ENCODE data around the gene TPRX2.
"Not testable (repeated sequence)": the region's sequence is repeated elsewhere in the genome, so short reads cannot be mapped to it uniquely, and the experiment has no call there.

Gene TPRX2

DNA sequence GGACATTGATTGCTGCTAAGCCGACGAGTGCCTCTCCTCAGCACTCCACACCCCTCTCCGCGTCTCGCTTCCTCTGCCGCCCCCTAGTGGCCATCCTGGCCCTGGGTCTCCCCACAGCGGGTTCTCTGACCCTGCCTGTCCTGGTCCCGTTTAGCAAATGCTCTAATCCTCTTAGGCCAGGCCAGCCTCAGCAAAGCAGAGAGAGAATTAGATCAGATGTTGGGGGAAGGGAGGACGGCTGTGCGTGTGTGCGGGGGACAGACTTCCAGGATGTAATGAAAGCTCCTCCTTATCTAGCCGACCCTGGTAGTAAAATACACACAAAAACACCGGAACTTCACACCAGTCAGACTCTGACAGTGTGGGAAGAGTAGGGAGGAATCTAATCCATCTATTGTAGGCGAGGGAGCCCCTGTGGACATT is 4.5 kb downstream of the TPRX2 start:
- DNase-seq, result peak; percentile 55

DNA sequence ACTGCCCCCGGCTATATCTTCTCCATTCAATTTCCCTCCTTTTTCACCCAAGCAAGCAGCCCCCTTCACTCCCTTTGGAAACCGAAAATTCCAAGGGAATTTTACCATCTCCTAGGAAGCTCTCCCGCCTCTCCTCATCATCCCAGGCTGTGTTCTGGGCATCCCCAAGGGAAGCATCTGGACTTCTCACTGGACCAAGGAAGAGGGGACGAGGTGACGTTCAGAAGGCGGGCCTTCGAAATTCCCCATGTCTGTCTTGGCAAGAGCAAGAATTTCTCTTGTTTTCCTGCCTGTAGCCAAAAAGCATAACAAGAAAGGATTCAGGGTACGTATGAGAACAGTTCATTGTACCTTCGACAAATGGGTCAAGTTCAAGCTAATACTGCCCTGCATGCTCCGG is 6.1 kb downstream of the TPRX2 start:
- no peak for DNase-seq

DNA sequence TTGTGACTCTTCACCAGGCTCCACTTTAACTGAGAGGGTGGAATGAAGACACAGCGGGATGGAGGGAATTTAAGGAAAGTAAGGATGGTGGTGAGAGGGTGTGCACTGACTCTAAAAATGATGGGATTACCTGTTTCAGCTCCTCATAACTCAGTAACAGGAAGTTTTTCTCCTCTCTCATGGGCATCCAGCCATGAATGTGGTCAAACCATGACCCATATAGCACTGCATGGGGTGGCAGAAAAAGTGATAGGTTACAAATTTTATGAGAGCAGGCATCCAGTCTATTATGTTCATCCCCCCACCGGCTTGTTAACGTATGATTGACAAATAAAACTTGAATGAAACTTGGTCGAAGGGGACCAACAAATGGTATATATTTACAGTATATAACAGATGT is 19.9 kb downstream of the TPRX2 start:
- no peak for DNase-seq

DNA sequence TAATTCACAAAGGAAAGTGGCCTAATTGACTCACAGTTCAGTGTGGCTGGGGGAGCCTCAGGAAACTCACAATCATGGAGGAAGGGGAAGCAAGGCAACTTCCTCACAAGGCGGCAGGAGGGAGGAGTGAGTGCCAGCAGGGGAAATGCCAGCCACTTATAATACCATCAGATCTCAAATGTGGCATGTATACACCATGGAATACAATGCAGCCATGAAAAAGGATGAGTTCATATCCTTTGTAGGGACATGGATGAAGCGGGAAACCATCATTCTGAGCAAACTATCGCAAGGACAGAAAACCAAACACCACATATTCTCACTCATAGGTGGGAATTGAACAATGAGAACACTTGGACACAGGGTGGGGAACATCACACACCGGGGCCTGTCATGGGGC is 20.4 kb downstream of the TPRX2 start:
- not testable (repeated sequence) for DNase-seq

DNA sequence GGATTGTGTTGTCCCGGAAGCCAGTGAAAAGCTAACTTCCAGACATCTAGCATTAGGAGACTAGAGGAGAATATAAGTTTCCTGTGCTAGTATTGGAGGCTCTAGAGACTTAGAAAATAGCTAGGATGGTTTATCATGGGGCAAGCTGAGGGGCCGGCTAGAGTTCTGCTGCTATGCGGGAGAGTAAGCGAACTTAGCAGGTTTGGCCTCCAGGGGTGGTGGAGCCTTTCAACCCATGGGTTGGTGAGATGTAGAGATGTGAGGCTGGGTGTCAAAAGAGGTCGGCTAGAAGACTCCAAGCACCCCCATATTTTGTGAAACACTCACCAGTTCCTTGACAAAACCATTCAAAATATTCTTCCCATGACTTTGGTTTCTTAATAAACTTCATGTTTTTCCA is 22.7 kb downstream of the TPRX2 start:
- DNase-seq, result no peak

DNA sequence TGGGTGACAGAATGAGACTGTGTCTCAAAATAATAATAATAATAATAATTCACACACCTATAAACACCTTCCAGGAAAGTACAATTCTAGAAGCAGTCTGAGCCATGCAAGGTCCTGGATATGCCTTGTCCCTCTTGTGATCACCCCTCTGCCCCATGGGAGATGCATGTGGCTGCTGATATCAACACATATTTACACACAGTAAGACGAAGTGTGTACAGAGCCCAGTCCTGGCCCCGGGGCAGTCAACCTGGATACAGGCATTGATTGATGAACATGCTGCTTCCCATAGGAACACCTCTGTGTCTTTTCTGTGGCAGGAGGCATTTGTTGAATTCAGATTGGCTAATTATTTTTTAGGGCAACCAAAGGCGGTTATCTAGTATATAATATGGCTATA is 23.9 kb downstream of the TPRX2 start:
- DNase-seq, result no peak

DNA sequence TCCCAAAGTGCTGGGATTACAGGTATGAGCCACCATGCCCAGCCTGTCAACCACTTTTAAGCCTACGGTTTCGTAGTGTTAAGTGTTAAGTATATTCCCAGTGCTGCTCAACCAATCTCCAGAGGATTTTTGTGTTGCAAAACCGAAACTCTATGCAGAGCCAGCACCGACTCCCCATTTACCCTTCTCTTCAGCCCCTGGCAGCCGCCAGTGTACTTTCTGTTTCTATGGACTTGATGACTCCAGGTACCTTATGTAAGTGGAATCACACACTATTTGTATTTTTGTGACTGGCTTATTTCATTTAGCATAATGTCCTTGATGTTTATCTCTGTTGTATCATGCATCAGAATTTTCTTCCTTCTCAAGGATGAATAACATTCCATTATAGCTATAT is 26.0 kb downstream of the TPRX2 start:
- no peak for DNase-seq

DNA sequence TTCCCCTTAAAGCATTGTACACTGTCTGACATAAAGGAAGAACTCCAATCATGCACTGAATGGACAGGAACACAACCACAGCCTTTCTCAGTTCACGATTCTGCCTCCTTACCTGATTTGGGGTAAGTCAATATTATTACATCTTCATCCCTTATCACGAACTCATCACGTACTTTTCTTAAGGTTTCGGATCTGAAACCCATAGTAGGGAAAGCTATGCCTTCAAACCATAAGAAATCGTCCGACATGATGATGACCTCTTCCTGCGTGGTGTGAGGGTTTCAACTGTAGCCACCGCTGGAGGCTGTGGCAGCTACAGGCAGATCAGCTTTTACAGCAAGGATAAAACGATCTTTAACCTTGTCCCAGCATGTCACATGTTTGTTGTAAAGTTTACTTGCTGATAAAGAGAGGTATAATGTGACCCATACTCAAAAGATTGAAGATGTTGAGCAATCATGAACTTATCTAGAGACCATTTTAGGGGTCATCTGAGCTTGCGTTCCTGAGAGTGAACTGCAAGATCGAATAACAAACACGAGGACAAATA is 27.1 kb downstream of the TPRX2 start, which contains the start of gene SULT2A1:
SULT2A1 (minus strand) TSS at position 306 of the 550 bp plus-strand sequence; CDS start at position 248, 58 bp downstream.
- DNase-seq, result no peak

DNA sequence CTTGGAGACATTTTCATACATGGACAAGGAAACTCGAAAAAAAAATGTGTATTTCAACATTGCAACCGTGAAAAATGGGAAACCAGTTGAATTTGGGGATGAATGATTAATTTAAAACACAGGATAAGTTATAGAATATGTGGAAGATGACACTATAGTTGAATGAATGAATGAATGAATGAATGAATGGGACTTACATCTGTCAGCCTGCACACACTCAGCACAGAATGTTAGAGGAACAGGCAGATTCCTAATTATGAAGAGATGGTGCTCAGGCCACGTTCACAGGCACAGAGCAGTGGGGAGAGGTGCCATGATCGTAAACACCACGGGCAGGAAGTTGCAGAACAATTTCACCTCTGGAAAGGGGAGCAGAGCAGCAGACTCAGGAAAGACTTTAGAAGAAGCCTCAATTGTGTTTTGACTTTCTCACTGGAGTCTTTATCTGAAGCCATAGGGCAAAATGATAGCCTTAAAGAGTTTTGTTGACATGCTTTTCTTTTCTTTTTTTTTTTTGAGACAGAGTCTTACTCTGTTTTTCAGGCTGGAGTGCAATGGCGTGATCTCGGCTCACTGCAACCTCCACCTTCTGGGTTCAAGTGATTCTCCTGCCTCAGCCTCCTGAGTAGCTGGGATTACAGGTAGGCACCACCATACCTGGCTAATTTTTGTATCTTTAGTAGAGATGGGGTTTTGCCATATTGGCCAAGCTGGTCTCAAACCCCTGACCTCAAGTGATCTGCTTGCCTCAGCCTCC is 32.0 kb downstream of the TPRX2 start:
- no peak for DNase-seq

DNA sequence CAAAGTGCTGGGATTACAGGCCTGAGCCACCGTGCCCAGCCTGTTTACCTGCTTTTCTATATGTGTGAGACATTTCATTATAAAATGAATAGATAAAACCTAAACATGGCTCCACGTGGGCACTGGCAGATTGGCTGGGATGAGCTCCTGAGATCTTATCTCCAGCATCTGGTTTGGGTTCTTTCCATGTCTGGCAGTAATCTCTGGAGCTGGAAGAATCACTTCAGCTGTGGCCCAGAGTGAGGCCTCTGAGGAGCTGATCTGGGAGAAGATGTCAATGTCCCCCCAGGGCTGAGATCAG is 32.5 kb downstream of the TPRX2 start:
- DNase-seq, result no peak

DNA sequence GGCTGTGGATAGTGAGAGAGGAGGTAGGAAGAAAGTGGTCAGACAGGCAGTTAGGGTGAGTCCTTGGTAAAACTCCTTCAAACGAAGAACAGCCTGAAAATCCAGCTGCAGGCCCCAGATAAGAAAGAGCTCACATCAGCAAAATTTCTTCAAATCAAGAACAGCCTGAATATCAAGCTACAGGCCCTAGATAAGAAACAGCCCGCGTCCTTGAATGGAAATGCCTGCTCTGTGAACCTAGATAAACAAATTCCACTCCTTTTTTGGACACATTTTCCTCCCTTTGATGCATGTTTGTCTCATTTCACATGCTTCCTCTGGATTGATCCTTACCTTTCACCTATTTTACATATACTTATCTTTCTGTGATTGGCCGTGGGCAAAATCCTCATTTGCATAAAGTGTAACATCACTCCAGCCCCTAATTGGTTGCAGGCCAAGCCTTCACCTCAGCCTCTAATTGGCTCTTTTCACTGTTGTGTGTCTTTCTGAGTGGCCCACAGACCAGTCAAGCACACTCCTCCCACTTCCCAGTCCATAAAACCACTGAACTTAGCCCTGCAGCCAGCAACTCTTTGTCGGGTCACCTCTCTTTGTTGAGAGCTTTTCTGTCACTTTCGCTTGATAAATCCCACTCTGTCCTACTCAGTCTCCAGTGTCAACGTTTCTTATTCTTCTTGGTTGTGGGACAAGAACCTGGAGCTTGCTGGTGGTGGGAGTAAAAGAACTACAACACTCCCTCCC is 33.1 kb downstream of the TPRX2 start:
- no peak for DNase-seq

DNA sequence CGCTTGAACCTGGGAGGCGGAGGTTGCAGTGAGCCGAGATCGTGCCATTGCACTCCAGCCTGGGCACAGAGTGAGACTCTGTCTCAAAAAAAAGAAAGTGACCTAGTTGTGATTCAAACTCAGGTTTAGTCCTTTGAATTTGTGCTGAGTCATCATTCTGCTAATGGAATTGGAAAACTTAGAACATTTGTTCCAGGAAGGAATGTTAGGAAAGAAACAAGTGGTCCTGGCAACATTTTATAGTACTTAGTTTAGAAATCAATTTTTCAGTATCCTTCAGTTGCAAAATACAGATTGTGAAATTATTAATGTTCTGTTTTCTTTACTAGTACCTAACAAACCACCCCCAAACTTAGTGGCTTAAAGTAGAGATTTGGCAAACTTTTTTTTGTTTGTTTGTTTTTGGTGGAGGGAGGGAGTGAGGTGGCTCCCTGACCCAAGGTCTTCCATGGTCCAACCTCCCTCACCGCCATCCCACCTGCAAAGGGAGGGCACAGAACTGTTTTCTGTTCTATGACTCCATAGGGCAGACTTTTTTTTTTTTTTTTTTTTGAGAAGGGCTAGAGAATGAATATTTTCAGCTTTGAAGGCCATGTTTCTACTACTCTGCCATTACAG is 36.2 kb downstream of the TPRX2 start:
- no peak for DNase-seq

DNA sequence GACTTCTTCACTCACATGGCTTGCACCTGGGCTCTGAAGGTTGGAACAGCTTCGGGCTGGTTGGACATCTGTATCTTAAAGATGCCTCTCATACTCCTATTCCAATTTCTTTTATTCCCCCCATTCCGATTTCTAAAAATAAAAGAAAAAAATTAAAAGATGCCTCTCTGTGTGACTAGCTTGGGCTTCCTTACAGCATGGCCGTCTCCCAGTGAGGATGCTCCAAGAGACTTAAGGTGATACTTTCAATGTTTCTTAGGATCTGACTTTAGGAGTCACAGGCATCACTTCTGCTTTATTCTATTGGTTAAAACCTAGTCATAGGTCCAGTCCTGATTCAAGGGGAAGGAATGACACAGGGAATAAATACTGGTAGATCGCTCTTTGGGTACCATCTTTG is 37.0 kb downstream of the TPRX2 start:
- DNase-seq, result no peak

DNA sequence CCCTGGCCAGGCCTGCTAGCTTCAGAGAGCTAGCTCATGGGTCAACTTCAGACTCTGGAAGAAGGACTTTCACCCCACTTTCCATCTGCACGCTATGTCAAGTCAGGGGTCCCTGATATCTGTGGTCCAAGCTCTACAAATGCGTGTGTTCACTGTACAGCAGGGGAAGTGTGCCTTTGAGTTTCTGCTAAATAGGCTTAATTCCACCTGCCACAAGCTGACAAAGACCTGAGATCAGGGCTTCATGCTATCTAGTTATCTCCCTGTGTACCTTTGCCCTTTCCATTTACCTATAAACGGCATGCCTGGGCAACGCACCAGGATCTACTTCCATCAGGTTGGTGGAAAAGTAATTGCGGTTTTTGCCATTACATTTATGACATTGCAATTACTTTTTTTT is 37.7 kb downstream of the TPRX2 start:
- DNase-seq, result no peak

DNA sequence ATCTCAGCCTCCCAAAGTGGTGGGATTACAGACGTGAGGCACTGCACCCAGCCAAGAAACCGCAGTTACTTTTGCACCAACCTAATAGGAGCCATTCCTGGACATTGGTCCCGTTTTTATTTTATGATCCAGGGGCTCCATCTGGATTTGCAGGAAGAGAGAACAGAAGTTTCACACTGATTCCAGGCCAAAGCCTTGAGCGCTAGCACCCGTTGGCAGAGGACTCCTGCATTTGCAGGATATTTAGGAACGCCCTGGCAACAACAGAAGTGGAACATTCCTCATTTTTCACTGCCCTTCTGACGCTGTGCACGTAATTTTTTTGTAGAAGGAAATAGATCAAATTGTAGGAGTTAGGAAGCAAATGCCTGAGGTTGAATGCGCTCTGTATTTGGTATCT is 38.8 kb downstream of the TPRX2 start:
- DNase-seq, result no peak

DNA sequence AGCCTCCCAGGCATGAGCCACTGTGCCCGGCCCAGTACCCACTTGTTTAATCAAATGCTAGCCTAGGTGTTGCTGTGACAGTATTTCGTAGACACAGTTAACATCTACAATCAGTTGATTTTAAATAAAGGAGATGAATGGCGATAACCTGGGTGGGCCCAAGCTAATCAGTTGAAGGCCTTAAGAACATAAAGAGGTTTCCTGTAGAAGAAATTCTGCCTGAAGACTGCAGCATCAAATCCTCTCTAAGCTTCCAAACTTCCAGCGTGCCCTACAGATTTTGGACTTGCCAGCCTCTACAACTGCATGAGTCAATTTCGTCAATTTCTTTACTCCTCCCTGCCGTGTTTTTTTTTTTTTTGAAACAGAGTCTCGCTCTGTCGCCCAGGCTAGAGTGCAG is 40.3 kb downstream of the TPRX2 start:
- no peak for DNase-seq

DNA sequence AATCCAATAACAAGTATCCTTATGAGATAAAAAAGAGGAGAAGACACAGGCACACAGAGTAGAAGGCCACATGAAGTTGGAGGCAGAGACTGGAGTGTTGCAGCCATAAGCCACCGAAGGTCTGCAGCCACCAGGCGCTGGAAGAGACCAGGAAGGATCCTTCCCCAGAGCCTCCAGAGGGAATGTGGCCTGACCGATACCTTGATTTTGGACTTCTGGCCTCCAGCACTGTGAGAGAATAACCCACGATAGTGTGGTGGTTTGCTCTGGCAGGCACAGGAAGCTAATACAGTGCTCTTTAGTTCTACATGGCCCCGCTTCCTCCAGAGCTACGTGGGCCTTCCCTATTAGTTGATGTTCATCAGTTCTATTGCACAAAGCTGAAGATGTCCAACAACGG is 42.3 kb downstream of the TPRX2 start:
- no peak for DNase-seq

DNA sequence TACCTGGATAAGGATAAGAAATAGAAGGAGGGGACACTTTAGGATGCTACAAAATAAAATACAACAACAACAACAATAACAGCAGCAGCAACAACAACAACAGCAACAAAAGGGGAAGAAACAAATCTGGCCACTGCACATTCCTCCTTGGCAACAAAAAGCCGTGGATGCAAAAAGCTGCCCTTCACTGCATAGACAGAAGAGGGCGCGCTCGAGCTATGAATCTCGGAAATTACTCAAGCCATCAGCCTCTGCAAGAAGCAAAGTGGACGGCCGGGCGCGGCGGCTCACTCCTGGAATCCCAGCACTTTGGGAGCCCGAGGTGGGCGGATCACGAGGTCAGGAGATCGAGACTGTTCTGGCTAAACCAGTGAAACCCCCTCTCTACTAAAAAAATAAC is 50.3 kb downstream of the TPRX2 start:
- not testable (repeated sequence) for DNase-seq

DNA sequence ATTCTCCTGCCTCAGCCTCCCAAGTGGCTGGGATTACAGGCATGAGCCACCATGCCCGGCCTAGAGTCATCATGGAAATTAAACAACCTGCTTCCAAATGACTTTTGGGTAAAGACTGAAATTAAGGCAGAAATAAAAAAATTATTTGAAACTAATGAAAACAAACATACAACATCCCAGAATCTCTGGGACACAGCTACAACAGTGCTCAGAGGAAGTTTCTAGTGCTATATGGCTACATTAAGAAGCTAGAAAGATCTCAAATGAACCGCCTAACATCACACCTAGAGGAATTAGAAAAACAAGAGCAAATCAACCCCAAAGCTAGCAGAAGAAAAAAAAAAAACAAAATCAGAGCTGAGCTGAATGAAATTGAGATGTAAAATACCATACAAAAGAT is 51.2 kb downstream of the TPRX2 start:
- DNase-seq, result not testable (repeated sequence)

Data from kidney glomerular epithelial cell (primary cell).